DMS114 treated with DMSO at 0.1 percent for 48 hours (cell line): ENCODE measurements around the gene MYCBP2.
"Not testable (repeated sequence)": the region's sequence is repeated elsewhere in the genome, so short reads cannot be mapped to it uniquely, and the experiment has no call there.

Source experiments
- DNase-seq: peaks from one replicate; lab custom pipeline; 2025; ENCODE audit not compliant: unreplicated experiment; lab: John Stamatoyannopoulos, UW

Gene MYCBP2

DNA sequence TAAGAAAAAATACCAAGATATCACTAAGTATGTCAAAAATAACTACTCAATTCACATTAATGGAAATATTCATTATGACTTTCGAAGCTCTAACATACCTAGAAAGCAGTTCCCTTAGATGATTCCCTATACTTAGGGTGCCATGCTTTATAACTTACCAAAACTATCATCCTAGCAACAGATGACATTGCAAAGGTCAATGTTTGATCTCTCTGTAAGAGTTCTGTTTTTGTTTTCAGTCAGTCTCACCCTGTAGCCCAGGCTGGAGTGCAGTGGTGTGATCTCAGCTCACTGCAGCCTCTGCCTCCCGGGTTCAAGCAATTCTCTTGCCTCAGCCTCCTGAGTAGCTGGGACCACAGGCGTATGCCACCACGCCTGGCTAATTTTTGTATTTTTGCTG lies 318.6 kb downstream of the MYCBP2 start:
- not testable (repeated sequence) for DNase-seq

DNA sequence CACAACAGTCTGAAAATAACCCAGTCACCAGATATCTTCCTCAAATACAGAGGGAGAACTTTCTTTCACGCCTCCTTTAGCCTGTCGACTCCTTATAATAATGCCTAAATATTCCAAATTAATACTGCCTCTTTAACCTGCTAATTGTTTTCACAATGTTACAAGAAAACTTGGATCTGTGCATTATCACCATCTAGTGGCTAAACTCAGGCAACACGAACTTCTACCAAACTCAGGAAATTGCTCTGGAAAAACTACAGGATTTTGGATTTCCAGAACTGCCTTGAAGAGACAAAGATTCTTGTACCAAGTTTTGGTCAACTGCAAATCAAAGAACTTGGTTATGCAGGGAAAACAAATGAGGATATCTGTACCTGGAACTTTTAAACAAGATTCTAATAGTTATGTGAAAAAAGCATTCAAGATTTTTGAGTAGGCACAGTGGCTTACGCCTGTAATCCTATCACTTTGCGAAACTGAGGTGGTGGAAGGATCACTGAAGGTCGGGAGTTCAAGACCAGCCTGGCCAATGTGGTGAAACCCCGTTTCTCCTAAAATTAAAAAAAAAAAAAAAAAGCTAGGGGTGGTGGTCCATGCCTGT lies 324.2 kb downstream of the MYCBP2 start:
- DNase-seq, result peak; percentile 17

DNA sequence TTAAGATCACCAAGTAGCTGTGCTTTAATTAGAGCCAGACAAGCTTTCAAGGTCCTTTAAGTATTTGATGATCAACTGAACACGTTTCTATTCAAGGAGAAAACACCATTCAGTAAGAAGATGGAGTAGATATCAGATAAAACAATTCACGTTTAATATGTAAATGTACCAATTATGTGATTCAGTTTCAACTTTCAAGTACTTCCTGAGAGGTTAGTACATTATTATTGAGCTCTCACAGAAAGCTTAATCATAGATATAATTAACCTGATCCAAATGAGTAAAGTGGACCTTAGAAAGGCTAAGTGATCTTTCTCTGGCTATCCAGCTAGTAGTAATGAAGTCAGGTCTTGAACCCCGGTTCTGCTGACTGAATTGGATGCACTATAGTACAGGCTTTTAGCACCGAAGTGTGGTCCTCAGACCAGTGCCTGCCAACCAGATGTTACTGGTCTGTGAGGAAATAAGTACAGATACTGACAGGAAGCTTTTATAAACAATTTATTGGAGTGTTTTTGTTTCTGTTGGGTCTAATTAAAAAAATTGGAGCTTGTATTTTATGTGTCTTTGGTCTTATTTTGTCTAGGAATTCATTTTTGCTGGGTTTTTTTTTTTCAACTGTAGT lies 324.8 kb downstream of the MYCBP2 start:
- DNase-seq, result no peak

DNA sequence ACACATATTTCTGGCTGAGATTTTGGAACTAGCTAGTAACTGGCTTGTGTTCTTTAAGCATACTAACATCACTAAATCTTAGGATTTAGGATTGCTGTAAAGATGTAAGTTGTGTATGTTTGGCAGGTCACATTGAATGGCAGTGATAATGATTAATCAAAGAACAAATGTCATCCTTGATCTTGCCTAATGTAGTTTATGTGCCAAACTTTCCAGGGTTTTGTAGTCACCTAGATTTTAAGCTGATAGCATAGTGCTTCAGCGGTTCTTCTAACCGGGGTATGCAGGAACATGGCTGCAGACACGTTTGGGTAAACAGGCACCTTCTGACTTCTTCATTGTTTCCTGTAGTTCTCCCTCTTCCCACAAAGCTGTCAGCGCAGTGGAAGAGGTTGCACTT lies 325.4 kb downstream of the MYCBP2 start:
- DNase-seq, result no peak

DNA sequence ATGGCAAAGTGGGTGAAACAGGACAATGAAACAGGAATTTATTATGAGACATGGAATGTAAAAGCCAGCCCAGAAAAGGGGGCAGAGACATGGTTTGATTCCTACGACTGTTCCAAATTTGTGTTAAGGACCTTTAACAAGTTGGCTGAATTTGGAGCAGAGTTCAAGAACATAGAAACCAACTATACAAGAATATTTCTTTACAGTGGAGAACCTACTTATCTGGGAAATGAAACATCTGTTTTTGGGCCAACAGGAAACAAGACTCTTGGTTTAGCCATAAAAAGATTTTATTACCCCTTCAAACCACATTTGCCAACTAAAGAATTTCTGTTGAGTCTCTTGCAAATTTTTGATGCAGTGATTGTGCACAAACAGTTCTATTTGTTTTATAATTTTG lies 326.4 kb downstream of the MYCBP2 start:
- DNase-seq, result no peak
